ENCODE results near the gene RSBN1L. TPM values are rescaled to one million over a fixed set of nuclear protein-coding genes. Genes with fewer than 3 reads are reported as not detected.

Gene RSBN1L
- total RNA-seq, 1 experiment from 2014 or later: 23.2 TPM

DNA sequence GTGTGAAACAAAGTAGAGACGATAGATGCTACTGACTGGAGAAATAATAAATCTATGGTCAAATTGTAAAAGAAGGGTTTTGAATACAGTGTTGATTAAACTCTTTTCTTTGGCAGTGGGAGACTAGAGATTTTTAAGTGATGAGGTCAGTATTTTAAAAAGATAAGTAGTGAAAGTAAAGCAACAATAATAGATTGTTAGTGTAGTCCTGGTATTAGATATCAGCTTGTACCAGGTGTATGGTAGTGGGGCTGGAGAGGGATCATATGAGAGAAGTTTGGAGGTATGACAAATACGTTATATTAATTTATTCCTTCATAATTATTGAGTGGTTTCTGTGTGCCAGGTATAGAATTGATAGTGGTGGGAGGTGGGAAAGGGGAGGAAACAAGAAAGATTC, 127.5 kb downstream of the RSBN1L start:
- POLR2A ChIA-PET (ENCODE audit: low non-redundant PET): no interaction called here
- peaks cover 35% of the 10 kb centered on the region for H3K9me3 ChIP-seq (ENCODE audit: low read depth, low read length, poor library complexity, severe bottlenecking)
- H3K4me3 ChIP-seq (ENCODE audit: low read depth, low read length, poor library complexity, severe bottlenecking): no peak overlapping the region
- DNase-seq (ENCODE audit: low spot score): no peak
- intact Hi-C loops (cut with micrococcal nuclease; ENCODE audit: unreplicated experiment): no loop called here
- CTCF ChIA-PET: no interaction called here
- H3K27ac ChIP-seq (ENCODE audit: low read depth, low read length, poor library complexity, severe bottlenecking): no peak overlapping the region
- no peaks in the 10 kb centered on the region for H3K4me1 ChIP-seq (ENCODE audit: insufficient read depth, low read length, poor library complexity, severe bottlenecking)
- BruUV-seq (replicated peaks): no TSS peak
- TF ChIP-seq CTCF (conservative IDR thresholded peaks at IDR 0.05; ENCODE audit: low read depth, low read length) (no peak), EZH2 (IDR thresholded peaks at IDR 0.05; ENCODE audit: borderline replicate concordance, low read depth, low read length, poor library complexity, severe bottlenecking) (no peak)
- no peaks in the 10 kb centered on the region for H3K27me3 ChIP-seq (replicated peaks; ENCODE audit: insufficient read depth, low read depth, low read length, poor library complexity)
- no peaks in the 10 kb centered on the region for H3K36me3 ChIP-seq (ENCODE audit: insufficient read depth, low read length, poor library complexity, severe bottlenecking)

DNA sequence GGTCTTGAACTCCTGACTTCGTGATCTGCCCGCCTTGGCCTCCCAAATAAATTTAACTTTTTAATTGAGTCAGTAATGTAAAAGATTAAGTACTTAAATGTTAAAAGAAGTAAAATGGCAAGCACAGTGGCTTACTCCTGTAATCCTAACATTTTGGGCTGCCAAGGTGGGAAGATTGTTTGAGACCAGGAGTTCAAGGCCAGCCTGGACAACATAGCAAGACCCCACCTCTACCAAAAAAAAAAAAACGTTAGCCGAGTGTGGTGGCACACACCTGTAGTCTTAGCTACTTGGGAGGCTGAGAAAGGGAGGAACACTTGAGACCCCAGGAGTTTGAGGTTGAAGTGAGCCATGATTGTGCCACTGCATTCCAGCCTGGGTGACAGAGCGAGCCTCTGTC, 128.4 kb downstream of the RSBN1L start:
- Histone ChIP-seq H3K27me3 (replicated peaks; ENCODE audit: insufficient read depth, low read depth, low read length, poor library complexity) (no peaks in the 10 kb centered on the region), H3K36me3 (ENCODE audit: insufficient read depth, low read length, poor library complexity, severe bottlenecking) (no peaks in the 10 kb centered on the region), H3K27ac (ENCODE audit: low read depth, low read length, poor library complexity, severe bottlenecking) (no peak overlapping the region), H3K9me3 (ENCODE audit: low read depth, low read length, poor library complexity, severe bottlenecking) (peaks cover 27% of the 10 kb centered on the region), H3K4me3 (ENCODE audit: low read depth, low read length, poor library complexity, severe bottlenecking) (no peak overlapping the region), H3K4me1 (ENCODE audit: insufficient read depth, low read length, poor library complexity, severe bottlenecking) (no peaks in the 10 kb centered on the region)
- DNase-seq (ENCODE audit: low spot score): no peak
- CTCF ChIA-PET: no interaction called here
- TF ChIP-seq CTCF (conservative IDR thresholded peaks at IDR 0.05; ENCODE audit: low read depth, low read length): no peak
- no peak for TF ChIP-seq EZH2 (IDR thresholded peaks at IDR 0.05; ENCODE audit: borderline replicate concordance, low read depth, low read length, poor library complexity, severe bottlenecking)
- POLR2A ChIA-PET (ENCODE audit: low non-redundant PET): no interaction called here
- intact Hi-C loops (cut with micrococcal nuclease; ENCODE audit: unreplicated experiment): no loop called here
- BruUV-seq (replicated peaks): no TSS peak

- ChIA-PET CTCF (no interaction called here), POLR2A (ENCODE audit: low non-redundant PET) (no interaction called here)
- TF ChIP-seq EZH2 (IDR thresholded peaks at IDR 0.05; ENCODE audit: borderline replicate concordance, low read depth, low read length, poor library complexity, severe bottlenecking): no peak
- peaks cover 22% of the 10 kb centered on the region for H3K9me3 ChIP-seq (ENCODE audit: low read depth, low read length, poor library complexity, severe bottlenecking)
- H3K36me3 ChIP-seq (ENCODE audit: insufficient read depth, low read length, poor library complexity, severe bottlenecking): no peaks in the 10 kb centered on the region
- H3K27me3 ChIP-seq (replicated peaks; ENCODE audit: insufficient read depth, low read depth, low read length, poor library complexity): no peaks in the 10 kb centered on the region
- no peak overlapping the region for H3K27ac ChIP-seq (ENCODE audit: low read depth, low read length, poor library complexity, severe bottlenecking)
- no peak for DNase-seq (ENCODE audit: low spot score)
- H3K4me1 ChIP-seq (ENCODE audit: insufficient read depth, low read length, poor library complexity, severe bottlenecking): no peaks in the 10 kb centered on the region
- intact Hi-C loops (cut with micrococcal nuclease; ENCODE audit: unreplicated experiment): no loop called here
- H3K4me3 ChIP-seq (ENCODE audit: low read depth, low read length, poor library complexity, severe bottlenecking): no peak overlapping the region
- BruUV-seq (replicated peaks): no TSS peak
Measured at GRCh38 chr7:77825131-77825530, 128.9 kb downstream of the RSBN1L start.

DNA sequence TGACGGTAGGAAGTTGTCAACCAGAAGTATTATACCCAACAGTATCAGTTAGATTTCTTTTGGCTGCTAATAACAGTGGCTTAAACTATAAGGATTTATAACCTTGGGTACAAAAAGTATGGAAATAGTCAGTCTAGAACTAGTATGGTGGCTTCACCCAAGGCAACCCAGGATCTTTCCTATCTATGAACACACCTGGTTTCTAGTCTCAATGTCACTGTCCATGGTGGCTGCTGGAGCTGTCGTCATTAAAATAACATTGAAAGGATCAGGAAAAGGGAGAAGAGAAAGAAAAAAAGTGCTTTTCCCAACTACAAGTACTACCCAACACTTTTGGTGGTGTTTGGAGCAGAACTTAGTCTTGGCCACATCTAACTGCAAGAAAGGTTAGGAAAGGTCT, 130.0 kb downstream of the RSBN1L start:
- BruUV-seq (replicated peaks): no TSS peak
- CTCF ChIA-PET: no interaction called here

More for the DNA sequence above, 130.0 kb downstream of the RSBN1L start:
- no peak for TF ChIP-seq CTCF (conservative IDR thresholded peaks at IDR 0.05; ENCODE audit: low read depth, low read length)
- TF ChIP-seq EZH2 (IDR thresholded peaks at IDR 0.05; ENCODE audit: borderline replicate concordance, low read depth, low read length, poor library complexity, severe bottlenecking): no peak
- Histone ChIP-seq H3K4me3 (ENCODE audit: low read depth, low read length, poor library complexity, severe bottlenecking) (no peak overlapping the region), H3K27me3 (replicated peaks; ENCODE audit: insufficient read depth, low read depth, low read length, poor library complexity) (no peaks in the 10 kb centered on the region), H3K36me3 (ENCODE audit: insufficient read depth, low read length, poor library complexity, severe bottlenecking) (no peaks in the 10 kb centered on the region), H3K4me1 (ENCODE audit: insufficient read depth, low read length, poor library complexity, severe bottlenecking) (no peaks in the 10 kb centered on the region), H3K9me3 (ENCODE audit: low read depth, low read length, poor library complexity, severe bottlenecking) (peaks cover 10% of the 10 kb centered on the region), H3K27ac (ENCODE audit: low read depth, low read length, poor library complexity, severe bottlenecking) (no peak overlapping the region)
- intact Hi-C loops (cut with micrococcal nuclease; ENCODE audit: unreplicated experiment): no loop called here
- POLR2A ChIA-PET (ENCODE audit: low non-redundant PET): no interaction called here
- DNase-seq (ENCODE audit: low spot score): no peak
